ENCODE results near the gene KCNQ4.

KCNQ4 gene

DNA sequence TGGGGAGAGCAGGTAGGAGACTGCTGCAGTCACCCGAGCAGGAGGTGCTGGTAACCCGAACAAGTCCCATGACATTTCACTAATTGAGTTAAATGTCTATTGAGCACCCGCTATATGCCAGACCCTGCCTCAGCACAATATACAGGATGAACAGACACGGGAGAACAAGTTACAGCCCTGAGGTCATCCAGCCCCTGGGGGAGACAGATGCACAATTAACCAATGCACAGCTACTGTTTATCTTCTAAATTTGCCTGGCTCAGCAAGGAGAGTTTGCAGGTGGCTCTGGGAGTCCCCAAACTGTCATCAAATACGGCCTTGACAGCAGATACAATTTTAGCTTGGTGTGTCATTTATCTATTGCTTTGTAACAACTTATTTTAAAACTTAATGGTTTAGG is 60.5 kb downstream of the KCNQ4 start:
- Histone ChIP-seq H3K4me3 (ENCODE audit: low read length) (no peak overlapping the region), H3K9me2 (replicated peaks; ENCODE audit: control insufficient read depth, low read length) (no peaks in the 10 kb centered on the region), H3K4me2 (ENCODE audit: low read length) (no peak overlapping the region), H3K4me1 (ENCODE audit: control insufficient read depth, low read length) (no peaks in the 10 kb centered on the region), H3K27ac (ENCODE audit: low read depth, low read length) (no peak overlapping the region), H3K27me3 (ENCODE audit: control insufficient read depth, low read length) (peaks cover 3% of the 10 kb centered on the region; the same call in 1 of the 2 replicates), H3K79me2 (ENCODE audit: control insufficient read depth, low read length) (no peaks in the 10 kb centered on the region), H3F3A (ENCODE audit: control insufficient read depth, insufficient read depth) (no peaks in the 10 kb centered on the region), H4K20me1 (ENCODE audit: control insufficient read depth, insufficient read depth, low read depth, low read length) (no peaks in the 10 kb centered on the region), H3K9me3 (ENCODE audit: control insufficient read depth, insufficient read depth, low read length) (no peaks in the 10 kb centered on the region), H3K36me3 (ENCODE audit: control insufficient read depth, low read length) (no peaks in the 10 kb centered on the region)
- no peak for TF ChIP-seq EZH2phosphoT487 (IDR thresholded peaks at IDR 0.05; ENCODE audit: borderline replicate concordance, low read length)
- TF ChIP-seq, protein P1, sequence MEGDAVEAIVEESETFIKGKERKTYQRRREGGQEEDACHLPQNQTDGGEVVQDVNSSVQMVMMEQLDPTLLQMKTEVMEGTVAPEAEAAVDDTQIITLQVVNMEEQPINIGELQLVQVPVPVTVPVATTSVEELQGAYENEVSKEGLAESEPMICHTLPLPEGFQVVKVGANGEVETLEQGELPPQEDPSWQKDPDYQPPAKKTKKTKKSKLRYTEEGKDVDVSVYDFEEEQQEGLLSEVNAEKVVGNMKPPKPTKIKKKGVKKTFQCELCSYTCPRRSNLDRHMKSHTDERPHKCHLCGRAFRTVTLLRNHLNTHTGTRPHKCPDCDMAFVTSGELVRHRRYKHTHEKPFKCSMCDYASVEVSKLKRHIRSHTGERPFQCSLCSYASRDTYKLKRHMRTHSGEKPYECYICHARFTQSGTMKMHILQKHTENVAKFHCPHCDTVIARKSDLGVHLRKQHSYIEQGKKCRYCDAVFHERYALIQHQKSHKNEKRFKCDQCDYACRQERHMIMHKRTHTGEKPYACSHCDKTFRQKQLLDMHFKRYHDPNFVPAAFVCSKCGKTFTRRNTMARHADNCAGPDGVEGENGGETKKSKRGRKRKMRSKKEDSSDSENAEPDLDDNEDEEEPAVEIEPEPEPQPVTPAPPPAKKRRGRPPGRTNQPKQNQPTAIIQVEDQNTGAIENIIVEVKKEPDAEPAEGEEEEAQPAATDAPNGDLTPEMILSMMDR (IDR thresholded peaks at IDR 0.05; ENCODE audit: low read depth, low read length, poor library complexity, severe bottlenecking) = no peak

DNA sequence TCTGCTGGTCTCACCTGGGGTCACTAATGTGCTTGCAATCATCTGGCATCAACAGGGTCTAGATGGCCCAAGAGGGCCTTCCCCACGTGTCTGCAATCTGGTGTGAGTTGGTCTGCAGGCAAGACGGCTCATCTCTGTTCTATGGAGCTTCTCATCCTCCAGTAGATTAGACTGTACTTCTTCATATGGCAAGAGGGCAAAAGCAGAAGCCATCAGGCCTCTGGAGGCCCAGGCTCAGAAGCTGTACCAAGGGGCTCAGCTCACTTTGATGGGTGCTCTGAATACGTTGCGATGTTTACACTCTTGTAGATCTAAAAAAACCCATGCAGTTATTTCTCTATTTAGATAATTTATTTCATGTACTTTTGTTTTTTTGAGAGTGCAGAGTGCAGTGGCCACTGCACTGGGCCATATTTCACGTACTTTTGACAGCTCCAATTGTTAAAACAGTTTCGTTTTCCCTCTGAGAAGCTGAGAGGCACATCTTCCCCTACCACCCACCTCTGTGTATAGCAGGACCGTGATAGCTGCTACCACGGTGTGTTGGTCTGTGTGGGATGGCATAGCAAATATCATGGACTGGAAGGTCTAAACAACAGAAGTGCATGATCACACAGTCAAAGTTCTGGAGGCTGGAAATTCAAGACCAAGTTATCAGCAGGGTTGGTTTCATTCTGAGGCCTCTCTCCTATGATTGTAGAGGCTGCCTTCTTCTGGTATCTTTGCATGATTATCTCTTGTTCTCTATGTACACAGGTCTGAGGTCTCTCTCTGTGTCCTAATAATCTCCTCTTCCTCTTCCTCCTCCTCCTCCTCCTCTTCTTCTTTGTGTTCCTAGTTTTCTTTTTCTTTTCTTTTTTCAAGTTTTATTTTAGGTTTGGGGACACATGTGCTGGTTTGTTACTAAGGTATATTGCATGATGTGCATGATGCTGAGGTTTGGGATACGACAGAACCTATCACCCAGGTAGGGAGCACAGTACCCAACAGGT is 61.6 kb downstream of the KCNQ4 start:
- Histone ChIP-seq H3K4me1 (ENCODE audit: control insufficient read depth, low read length) (peaks cover 4% of the 10 kb centered on the region; the same call in 1 of the 2 replicates), H3K27ac (ENCODE audit: low read depth, low read length) (no peak overlapping the region), H3K36me3 (ENCODE audit: control insufficient read depth, low read length) (no peaks in the 10 kb centered on the region), H3K4me2 (ENCODE audit: low read length) (no peak overlapping the region), H3K9me3 (ENCODE audit: control insufficient read depth, insufficient read depth, low read length) (no peaks in the 10 kb centered on the region), H4K20me1 (ENCODE audit: control insufficient read depth, insufficient read depth, low read depth, low read length) (no peaks in the 10 kb centered on the region), H3K9me2 (replicated peaks; ENCODE audit: control insufficient read depth, low read length) (no peaks in the 10 kb centered on the region), H3K79me2 (ENCODE audit: control insufficient read depth, low read length) (no peaks in the 10 kb centered on the region), H3K27me3 (ENCODE audit: control insufficient read depth, low read length) (peaks cover 3% of the 10 kb centered on the region; the same call in 1 of the 2 replicates), H3K4me3 (ENCODE audit: low read length) (no peak overlapping the region), H3F3A (ENCODE audit: control insufficient read depth, insufficient read depth) (no peaks in the 10 kb centered on the region)
- TF ChIP-seq, protein P1 (IDR thresholded peaks at IDR 0.05; ENCODE audit: low read depth, low read length, poor library complexity, severe bottlenecking) = no peak

DNA sequence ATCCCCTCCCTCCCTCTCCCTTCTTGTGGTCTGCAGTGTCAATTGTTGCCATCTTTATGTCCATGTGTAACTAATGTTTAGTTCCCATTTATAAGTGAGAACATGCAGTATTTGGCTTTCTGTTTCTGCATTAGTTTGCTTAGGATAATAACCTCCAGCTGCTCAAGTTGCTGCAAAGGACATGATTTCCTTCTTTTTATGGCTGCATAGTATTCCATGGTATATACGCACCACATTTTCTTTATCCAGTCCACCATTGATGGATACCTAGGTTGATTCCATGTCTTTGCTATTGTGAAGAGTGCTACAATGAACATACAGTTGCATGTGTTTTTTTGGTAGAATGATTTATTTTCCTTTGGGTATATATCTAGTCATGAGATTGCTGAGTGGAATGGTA is 62.3 kb downstream of the KCNQ4 start:
- H3K4me3 ChIP-seq (ENCODE audit: low read length) = no peak overlapping the region
- peaks cover 3% of the 10 kb centered on the region; the same call in 1 of the 2 replicates for H3K27me3 ChIP-seq (ENCODE audit: control insufficient read depth, low read length)
- no peaks in the 10 kb centered on the region for H3K36me3 ChIP-seq (ENCODE audit: control insufficient read depth, low read length)
- no peaks in the 10 kb centered on the region for H3K79me2 ChIP-seq (ENCODE audit: control insufficient read depth, low read length)
- H3F3A ChIP-seq (ENCODE audit: control insufficient read depth, insufficient read depth) = no peaks in the 10 kb centered on the region
- H3K27ac ChIP-seq (ENCODE audit: low read depth, low read length) = no peak overlapping the region
- TF ChIP-seq, protein P1 (IDR thresholded peaks at IDR 0.05; ENCODE audit: low read depth, low read length, poor library complexity, severe bottlenecking) = no peak
- no peak for TF ChIP-seq EZH2phosphoT487 (IDR thresholded peaks at IDR 0.05; ENCODE audit: borderline replicate concordance, low read length)
- peaks cover 4% of the 10 kb centered on the region; the same call in 1 of the 2 replicates for H3K4me1 ChIP-seq (ENCODE audit: control insufficient read depth, low read length)
- H3K4me2 ChIP-seq (ENCODE audit: low read length) = no peak overlapping the region
- H3K9me3 ChIP-seq (ENCODE audit: control insufficient read depth, insufficient read depth, low read length) = no peaks in the 10 kb centered on the region
- H3K9me2 ChIP-seq (replicated peaks; ENCODE audit: control insufficient read depth, low read length) = no peaks in the 10 kb centered on the region
- H4K20me1 ChIP-seq (ENCODE audit: control insufficient read depth, insufficient read depth, low read depth, low read length) = no peaks in the 10 kb centered on the region

All from DOHH2 (cell line).